ENCODE data around the gene ZNF512B.

Gene ZNF512B

DNA sequence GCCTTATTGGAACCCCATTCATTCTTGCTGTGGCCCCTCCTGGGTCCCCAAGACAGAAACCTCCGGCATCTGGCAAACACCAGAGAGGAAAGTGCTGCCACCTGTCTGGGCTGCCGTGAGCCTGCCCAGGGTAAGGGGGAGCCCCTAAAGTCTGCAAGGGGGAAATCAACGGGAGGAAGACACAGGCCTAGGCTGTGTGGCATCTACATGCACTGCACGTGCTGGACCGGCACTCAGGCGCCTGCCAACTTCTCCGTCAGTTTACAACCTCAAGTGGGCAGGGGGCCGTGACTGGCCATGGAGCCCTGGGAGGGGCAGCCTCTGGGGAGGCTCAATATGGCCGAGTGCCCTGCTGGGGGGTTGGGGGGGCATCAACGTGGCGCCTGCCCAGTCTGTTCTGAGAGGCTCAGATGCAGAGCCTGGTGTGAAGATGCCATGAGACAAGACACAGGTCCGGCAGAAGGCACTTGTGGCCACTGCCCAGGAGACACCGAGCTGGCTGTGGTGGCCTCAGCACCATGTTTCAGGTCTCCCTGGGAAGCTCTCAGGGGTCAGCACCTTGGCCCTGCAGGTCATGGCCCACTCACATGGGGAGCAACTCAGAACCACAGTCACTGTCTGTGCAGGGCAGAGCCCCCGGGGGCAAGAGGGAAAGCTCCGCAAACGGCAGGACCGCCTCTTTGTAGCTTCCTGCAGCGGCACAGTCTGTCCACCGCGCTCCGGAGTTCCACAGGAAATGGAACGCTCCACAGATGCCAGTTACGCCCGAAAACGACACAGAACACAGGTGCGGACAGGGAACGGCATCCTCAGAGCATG is 21.9 kb downstream of the ZNF512B start:
- no peak for DNase-seq

- no peak for DNase-seq
These were observed 22.6 kb downstream of the ZNF512B start for GRCh38 chr20:63946986-63947637.

GRCh38 chr20:63945921-63946920 is 23.5 kb downstream of the ZNF512B start:
- DNase-seq = no peak

DNA sequence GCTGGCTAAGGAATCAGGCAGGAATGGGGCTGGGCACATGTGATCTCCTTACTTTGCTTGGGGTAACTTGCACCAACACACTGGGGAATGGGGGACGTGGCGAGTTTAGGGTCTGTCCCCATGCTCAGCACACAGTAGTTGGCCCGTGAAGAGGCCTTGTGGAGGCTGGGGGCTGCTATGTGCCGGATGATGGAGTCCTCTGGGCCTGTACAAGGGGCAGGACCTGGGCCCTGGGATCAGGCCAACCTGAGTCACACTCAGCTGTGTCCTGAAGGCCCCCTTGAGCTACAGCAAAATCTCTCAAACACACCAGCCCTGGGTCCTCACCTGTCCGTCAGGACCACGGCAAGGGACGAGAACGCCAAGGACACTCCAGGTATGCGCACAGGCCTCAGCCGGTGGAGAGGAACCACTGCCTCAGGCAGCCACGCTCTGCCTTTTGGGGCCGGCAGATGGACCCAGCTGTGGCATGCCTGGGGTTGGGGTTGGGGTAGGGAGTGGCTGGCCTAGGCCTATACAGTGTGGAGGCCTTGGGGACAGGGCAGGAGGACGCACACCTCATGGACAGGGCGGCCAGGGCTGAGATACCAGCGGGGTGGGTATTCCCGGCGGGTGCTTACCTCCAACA is 24.6 kb downstream of the ZNF512B start:
- no peak for DNase-seq

GRCh38 chr20:63944078-63944941 is 25.4 kb downstream of the ZNF512B start:
- no peak for DNase-seq

DNA sequence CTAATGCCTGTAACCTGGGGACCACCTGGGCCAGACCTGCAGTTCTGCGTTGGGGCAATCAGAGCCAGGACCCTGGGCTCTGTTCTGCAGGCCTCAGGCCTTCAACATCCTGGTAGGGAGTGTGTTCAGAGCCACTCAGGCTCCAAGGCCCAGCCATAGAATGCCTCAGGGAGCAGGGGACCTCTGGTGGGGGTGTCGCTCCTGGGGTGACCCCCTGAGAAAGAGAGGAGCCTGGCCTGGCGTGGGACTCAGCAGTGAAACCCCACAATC is 26.0 kb downstream of the ZNF512B start:
- DNase-seq = no peak

DNA sequence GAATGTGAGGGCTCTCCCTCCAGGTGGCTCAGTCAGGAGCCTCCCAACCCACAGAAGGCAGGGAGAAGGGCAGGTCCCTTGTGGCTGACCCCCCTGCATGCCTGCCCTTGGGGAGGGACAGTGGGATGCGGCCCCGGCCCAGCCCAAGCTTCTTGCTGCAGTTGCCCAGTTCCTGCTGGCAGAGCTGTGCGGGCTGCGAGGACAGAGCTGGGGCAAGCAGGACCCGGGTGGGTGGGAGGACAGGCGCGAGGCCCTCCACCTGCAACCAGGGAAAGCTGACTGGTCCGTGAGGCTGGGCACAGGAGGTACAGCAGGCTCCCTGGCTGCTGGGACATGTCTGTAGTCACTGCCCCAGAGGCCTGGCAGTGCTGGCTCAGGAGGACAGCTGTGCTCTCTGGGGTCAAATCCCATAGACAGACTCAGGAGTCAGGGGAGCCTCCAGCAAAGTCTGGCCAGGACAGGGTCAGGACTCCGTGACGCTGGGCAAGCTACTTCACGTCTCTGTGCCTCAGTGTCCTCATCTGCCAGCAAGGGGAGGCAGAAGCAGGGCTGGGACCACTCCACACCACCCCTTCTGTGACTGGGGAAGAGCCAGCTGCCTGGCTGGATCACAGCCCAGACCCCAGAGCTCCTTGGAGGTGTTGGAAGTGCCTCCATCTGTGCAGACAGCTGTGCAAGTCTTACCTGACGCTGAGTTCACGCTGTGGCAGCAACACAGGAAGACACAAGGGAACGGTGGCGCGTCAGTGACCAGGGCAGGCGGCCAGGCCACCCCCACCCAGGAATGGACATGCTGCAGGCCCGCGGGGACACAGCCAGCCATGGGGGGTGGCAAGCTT is 26.5 kb downstream of the ZNF512B start:
- DNase-seq = no peak

DNA sequence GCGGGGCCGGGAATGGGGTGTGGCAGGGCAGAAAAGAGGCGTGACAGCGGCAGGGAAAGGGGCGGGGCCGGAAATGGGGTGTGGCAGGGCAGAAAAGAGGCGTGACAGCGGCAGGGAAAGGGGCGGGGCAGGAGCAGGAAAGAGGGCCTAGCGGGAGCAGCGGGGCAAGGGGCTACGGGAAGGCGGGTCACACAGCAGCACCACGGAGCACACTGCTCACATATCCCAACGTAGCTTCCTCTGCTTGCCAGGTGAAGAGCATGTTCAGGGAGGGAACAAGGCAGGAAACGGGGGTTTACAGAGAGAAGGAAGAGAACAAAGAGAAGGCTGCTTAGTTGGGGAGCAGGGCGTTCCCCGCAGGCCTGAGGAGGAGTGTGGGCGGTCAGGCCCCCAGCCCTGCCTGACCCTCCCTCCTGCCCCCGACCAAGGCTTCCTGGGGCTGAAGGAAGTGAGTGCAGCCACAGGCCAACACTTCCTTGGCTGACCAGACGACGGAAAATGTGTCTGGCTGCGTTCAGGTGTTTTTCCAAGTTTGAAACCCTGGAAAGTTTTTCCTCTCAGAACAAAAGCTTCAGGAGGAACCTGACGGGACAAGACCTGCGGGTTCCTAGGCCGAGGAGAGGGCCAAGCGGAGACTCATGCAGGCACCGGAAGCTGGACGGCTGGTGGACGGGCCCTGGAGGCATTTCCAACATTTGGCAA is 27.3 kb downstream of the ZNF512B start:
- peak; percentile 48 to 66 (median 52) for DNase-seq

- DNase-seq = peak in 2 of 4 experiments; percentile 52 to 67
These were observed 28.2 kb downstream of the ZNF512B start for GRCh38 chr20:63941282-63942081.

DNA sequence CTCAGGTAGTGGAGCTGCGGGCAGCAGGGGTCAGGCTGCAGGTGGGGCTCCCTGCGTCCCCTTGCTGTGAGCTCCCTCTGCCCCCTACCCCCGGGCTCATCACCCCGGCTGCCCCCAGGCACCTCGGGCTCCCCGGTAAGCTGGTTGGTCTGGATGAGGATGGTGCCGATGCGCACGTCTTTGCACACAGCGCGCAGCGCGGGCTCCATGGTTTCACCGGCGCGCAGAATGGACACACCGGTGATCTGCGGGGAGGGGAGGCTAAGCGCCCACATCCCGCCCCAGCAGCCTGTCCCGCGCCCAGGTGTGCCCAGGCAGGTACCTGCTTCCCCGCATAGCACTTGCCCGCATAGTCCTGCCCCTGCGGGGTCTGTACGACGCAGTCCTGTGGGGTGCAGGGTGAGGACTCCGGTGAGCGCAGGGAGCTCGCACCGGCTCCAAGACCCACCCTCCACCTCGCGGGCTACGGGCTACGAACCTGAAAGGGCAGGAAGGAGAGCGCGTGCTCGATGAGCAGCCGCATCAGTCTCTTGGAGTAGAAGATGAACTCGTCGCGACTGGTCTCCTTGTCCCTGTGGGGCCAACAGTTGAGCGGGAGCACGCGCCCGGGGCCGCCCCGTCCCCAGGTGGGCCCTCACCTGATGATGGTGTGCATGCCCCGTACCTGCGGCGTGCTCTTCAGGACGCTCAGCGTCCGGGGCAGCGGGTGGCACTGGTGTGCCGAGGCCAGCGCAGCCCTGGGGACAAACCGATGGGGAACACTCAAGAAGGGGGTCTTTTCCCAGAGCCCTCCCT is 29.1 kb downstream of the ZNF512B start:
- DNase-seq = no peak

GRCh38 chr20:63940071-63940471 is 29.7 kb downstream of the ZNF512B start:
- no peak for DNase-seq

- DNase-seq = no peak
These were observed 30.4 kb downstream of the ZNF512B start for GRCh38 chr20:63939061-63939935.

GRCh38 chr20:63937596-63937995 is 32.1 kb downstream of the ZNF512B start:
- DNase-seq = no peak

GRCh38 chr20:63935447-63935846 is 34.3 kb downstream of the ZNF512B start:
- no peak for DNase-seq

- DNase-seq = no peak
These were observed 35.3 kb downstream of the ZNF512B start for GRCh38 chr20:63934271-63935068.

DNA sequence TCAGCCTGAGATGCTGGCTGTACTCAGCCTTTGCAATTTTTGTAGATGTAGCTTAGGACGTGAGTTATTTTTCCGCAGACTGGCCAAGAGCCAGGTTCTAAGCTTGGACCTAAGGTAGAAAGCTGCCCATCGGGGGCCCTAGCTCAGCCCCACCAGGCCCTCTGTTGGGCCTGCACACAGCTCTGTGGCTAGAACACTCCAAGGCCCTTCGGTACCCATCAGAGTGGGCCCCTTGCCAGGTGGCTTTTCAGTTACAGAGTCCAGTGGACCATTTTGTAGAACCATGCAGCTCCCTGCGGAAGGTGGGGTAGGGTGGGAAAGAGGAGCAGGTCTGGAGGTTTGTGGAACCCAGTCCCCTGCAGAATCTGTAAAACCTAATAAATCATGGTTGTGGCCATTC is 36.1 kb downstream of the ZNF512B start:
- DNase-seq = no peak
